GM12878 (cell line): ENCODE data around the gene ZNF469. TPM values are rescaled to one million over a fixed set of nuclear protein-coding genes. Genes with fewer than 3 reads are reported as not detected.

Experiments used
- ATAC-seq: fragments of 200-7000 bp; cut with Tn5 transposase; 3 replicates; pipeline ENCODE4 v1.9.1; 2020; ENCODE audit warnings: mild to moderate bottlenecking, moderate library complexity
- BruUV-seq: library from RNA; stranded (reverse); fragments of 400-500 nt; replicated peaks from 2 replicates; lab custom pipeline; 2021; lab: Mats Ljungman, UMichigan
- CTCF ChIA-PET: fragments of 300-600 bp; sonication (Branson Sonifier 250); formaldehyde crosslinking; extraction: SDS; loops from one replicate; lab custom pipeline; 2021; ENCODE audit warnings: inconsistent platforms; lab: Yijun Ruan, JAX
- POLR2A ChIA-PET: fragments of 350-600 bp; formaldehyde crosslinking; extraction: SDS; loops from one replicate; lab custom pipeline; 2021; ENCODE audit warnings: inconsistent platforms; lab: Charles Lee
- RAD21 ChIA-PET: fragments of 300-600 bp; sonication (Branson Sonifier 250); formaldehyde crosslinking; loops from one replicate; lab custom pipeline; 2023; ENCODE audit warnings: antibody characterized with exemption; ENCODE audit not compliant: unreplicated experiment; lab: Charles Lee
- SMC1A ChIA-PET: fragments of 300-600 bp; sonication (Branson Sonifier 250); formaldehyde crosslinking; loops from one replicate; lab custom pipeline; 2023; ENCODE audit not compliant: unreplicated experiment, uncharacterized antibody; lab: Charles Lee
- DNase-seq: peaks from one replicate; pipeline ENCODE4 v3.0.0-alpha.2; 2011; ENCODE audit warnings: low read depth, low spot score
- FAIRE-seq: peaks from 3 replicates; lab custom pipeline; 2011; peaks lifted over from hg19 to GRCh38; lab: Jason Lieb, UNC
- H2AFZ ChIP-seq: 2 replicates; pipeline ENCODE4 v1.6.0; 2011; ENCODE audit warnings: low read depth, low read length, control low read depth; ENCODE audit not compliant: control insufficient read depth
- H3K27ac ChIP-seq: 2 replicates; pipeline ENCODE4 v1.5.1; 2011; ENCODE audit warnings: control low read depth; ENCODE audit not compliant: control insufficient read depth, insufficient read depth
- H3K27me3 ChIP-seq, 2 experiments: replicated peaks in 1 of 2; 2 replicates each; pipeline versions ENCODE4 v1.6.0 to v1.6.1; 2011; ENCODE audit warnings: low read length in 1 of 2; ENCODE audit not compliant: control insufficient read depth in 2 of 2, insufficient read depth in 2 of 2
- H3K36me3 ChIP-seq, 2 experiments: 2 replicates each; pipeline ENCODE4 v1.5.1; 2011; ENCODE audit warnings: low read length in 1 of 2; ENCODE audit not compliant: control insufficient read depth in 2 of 2, insufficient read depth in 2 of 2
- H3K4me1 ChIP-seq: 2 replicates; pipeline ENCODE4 v1.6.1; 2011; ENCODE audit warnings: mild to moderate bottlenecking, low read length, moderate library complexity, mixed read lengths; ENCODE audit not compliant: control insufficient read depth, insufficient read depth
- H3K4me2 ChIP-seq: 2 replicates; pipeline ENCODE4 v1.6.0; 2011; ENCODE audit warnings: control low read depth; ENCODE audit not compliant: control insufficient read depth, insufficient read depth
- H3K4me3 ChIP-seq: fragments of 200-600 bp; sonication (generic); 2 replicates; pipeline ENCODE4 v1.5.1; 2016
- H3K79me2 ChIP-seq: 2 replicates; pipeline ENCODE4 v1.6.0; 2011; ENCODE audit warnings: low read length; ENCODE audit not compliant: control insufficient read depth, insufficient read depth
- H3K9ac ChIP-seq: 2 replicates; pipeline ENCODE4 v1.8.0; 2011; ENCODE audit warnings: low read length, control low read depth, mixed read lengths; ENCODE audit not compliant: control insufficient read depth, insufficient read depth
- H3K9me3 ChIP-seq: replicated peaks from 3 replicates; pipeline ENCODE4 v1.5.1; 2011; ENCODE audit warnings: mild to moderate bottlenecking, low read length; ENCODE audit not compliant: control insufficient read depth, insufficient read depth
- H4K20me1 ChIP-seq: 2 replicates; pipeline ENCODE4 v1.6.0; 2011; ENCODE audit not compliant: control insufficient read depth, insufficient read depth
- BMI1 ChIP-seq: fragments of 450-650 bp; IDR thresholded peaks from 2 replicates; pipeline ENCODE4 v1.6.1; 2016; ENCODE audit warnings: mild to moderate bottlenecking, moderate library complexity, borderline replicate concordance
- CHD4 ChIP-seq: fragments of 200-600 bp; sonication (generic); IDR thresholded peaks from 2 replicates; pipeline ENCODE4 v1.6.1; 2016; ENCODE audit warnings: mild to moderate bottlenecking
- E4F1 ChIP-seq: fragments of 450-650 bp; IDR thresholded peaks from 2 replicates; pipeline ENCODE4 v1.6.1; 2018; ENCODE audit warnings: borderline replicate concordance, mild to moderate bottlenecking; ENCODE audit not compliant: partially characterized antibody
- EGR1 ChIP-seq, 2 experiments: IDR thresholded peaks; 1 replicate in 1 of 2; 2 replicates in 1 of 2; pipeline ENCODE4 v1.6.1; 2011 to 2012; ENCODE audit warnings: low read depth in 2 of 2, low read length in 2 of 2, borderline replicate concordance in 1 of 2, mild to moderate bottlenecking in 1 of 2, moderate library complexity in 1 of 2
- EP300 ChIP-seq, 2 experiments: fragments of 150-350 bp in 1 of 2; IDR thresholded peaks; 2 replicates each; pipeline ENCODE4 v1.6.1; 2011 to 2012; ENCODE audit warnings: low read depth in 2 of 2, low read length in 2 of 2, borderline replicate concordance in 1 of 2, improper control_type of control experiment in 1 of 2, inconsistent platforms in 1 of 2; ENCODE audit not compliant: control insufficient read depth in 1 of 2
- EZH2 ChIP-seq: IDR thresholded peaks from 2 replicates; pipeline ENCODE4 v1.6.1; 2012; ENCODE audit warnings: low read depth, mild to moderate bottlenecking, control low read depth, inconsistent platforms, low read length, borderline replicate concordance; ENCODE audit not compliant: control insufficient read depth
- MTA3 ChIP-seq: IDR thresholded peaks from 2 replicates; pipeline ENCODE4 v1.6.1; 2012; ENCODE audit warnings: low read length, inconsistent platforms, borderline replicate concordance
- RBBP5 ChIP-seq: fragments of 200-600 bp; sonication (generic); conservative IDR thresholded peaks from 2 replicates; pipeline ENCODE4 v1.6.1; 2016
- STAT3 ChIP-seq: IDR thresholded peaks from 2 replicates; pipeline ENCODE4 v1.6.1; 2011; ENCODE audit warnings: low read depth, low read length, improper control_type of control experiment
- ZNF207 ChIP-seq: fragments of 450-650 bp; IDR thresholded peaks from 2 replicates; pipeline ENCODE4 v1.6.1; 2014; ENCODE audit warnings: antibody characterized with exemption, mild to moderate bottlenecking, borderline replicate concordance
- WGBS: methylation state at CpG from one replicate; pipeline ENCODE4 v1.1.6; 2016; ENCODE audit warnings: low lambda C conversion rate; ENCODE audit not compliant: insufficient replicate concordance, insufficient coverage; ENCODE audit errors: missing lambda C conversion rate; 5-methylcytosine and 5-hydroxymethylcytosine counted together
- in situ Hi-C: fragments of 300-500 bp; cut with MboI; formaldehyde crosslinking; loops from 9 replicates; pipeline ENCODE4 v1.14.3; 2018; ENCODE audit warnings: mixed read lengths
- intact Hi-C: fragments of 100-400 bp; cut with micrococcal nuclease; formaldehyde crosslinking; loops from one replicate; pipeline ENCODE4 v1.14.2; 2022; ENCODE audit not compliant: unreplicated experiment
- polyA plus RNA-seq, 11 experiments: library from polyadenylated mRNA; depleted of rRNA in 4 of 11; unstranded in 6 of 11; stranded (reverse) in 5 of 11; fragments of >200 nt; fragmentation: Nextera tagmentation in 4 of 11; fragmentation: Illumina TruSeq in 1 of 11; extraction: Ambion mirVana in 4 of 11; extraction: Trizol in 1 of 11; gene quantifications; 1 replicate in 1 of 11; 2 replicates in 10 of 11; pipeline versions ENCODE4 v1.2.1 to v1.2.3, GENCODE V29; 2011 to 2016; ENCODE audit warnings: inconsistent platforms in 2 of 11, missing spikeins in 2 of 11, low read depth in 1 of 11
- total RNA-seq, 4 experiments: library from RNA; depleted of rRNA in 3 of 4; stranded (reverse); fragments of >200 nt in 3 of 4; fragmentation: Illumina TruSeq in 1 of 4; extraction: Trizol in 1 of 4; gene quantifications; 2 replicates each; pipeline versions ENCODE4 v1.2.1 to v1.2.3, GENCODE V29; 2013 to 2021

ZNF469 gene
- total and polyA plus RNA-seq, 10 of the 15 experiments (the other 5 are each of a cell fraction or from before 2014, with no cell fraction given) = 0.01 to 0.21 (median 0.04) TPM; not detected in 3

GRCh38 chr16:88412766-88413165 is 30.0 kb downstream of the ZNF469 start:
- no peak for DNase-seq
- Histone ChIP-seq H3K36me3 (no peaks in the 10 kb centered on the region), H3K4me2 (no peak overlapping the region), H2AFZ (no peak overlapping the region), H4K20me1 (no peaks in the 10 kb centered on the region), H3K27ac (no peak overlapping the region), H3K27me3 (no peaks in the 10 kb centered on the region; a peak in 1 of 4 replicates), H3K79me2 (no peaks in the 10 kb centered on the region), H3K9ac (no peak overlapping the region), H3K9me3 (no peaks in the 10 kb centered on the region), H3K4me3 (no peak overlapping the region), H3K4me1 (no peaks in the 10 kb centered on the region)
- intact Hi-C loops (no loop called here), in situ Hi-C loops (no loop called here)
- ChIA-PET RAD21 (no interaction called here), CTCF (no interaction called here), POLR2A (no interaction called here), SMC1A (no interaction called here)
- ATAC-seq = no peak
- BruUV-seq = no TSS peak
- WGBS = 46% methylated on average over 16 of the region's 16 CpGs
- no peak for FAIRE-seq
- TF ChIP-seq EGR1 (IDR thresholded peaks at IDR 0.05; ENCODE audit: borderline replicate concordance in 1 of 2, low read depth in 2 of 2, low read length in 2 of 2) = no peak
- no peak for TF ChIP-seq EZH2
- TF ChIP-seq STAT3 = no peak
- TF ChIP-seq BMI1 = no peak
- TF ChIP-seq MTA3 = no peak

- WGBS = 50% methylated on average over 12 of the region's 12 CpGs
- no peak for TF ChIP-seq EZH2
- TF ChIP-seq RBBP5 = no peak
- no peak for TF ChIP-seq CHD4
- TF ChIP-seq E4F1 = no peak
- no peak for TF ChIP-seq EP300 (IDR thresholded peaks at IDR 0.05; ENCODE audit: borderline replicate concordance in 1 of 2, control insufficient read depth in 1 of 2, low read depth in 2 of 2, low read length in 2 of 2)
- TF ChIP-seq ZNF207 = no peak
Observed at GRCh38 chr16:88413231-88413630, 30.5 kb downstream of the ZNF469 start.

More at GRCh38 chr16:88413231-88413630, 30.5 kb downstream of the ZNF469 start:
- Histone ChIP-seq H3K27ac (no peak overlapping the region), H3K9ac (no peak overlapping the region), H4K20me1 (no peaks in the 10 kb centered on the region), H3K79me2 (no peaks in the 10 kb centered on the region), H3K27me3 (no peaks in the 10 kb centered on the region; a peak in 1 of 4 replicates), H3K9me3 (no peaks in the 10 kb centered on the region), H3K4me2 (no peak overlapping the region), H3K4me1 (no peaks in the 10 kb centered on the region), H2AFZ (no peak overlapping the region), H3K4me3 (no peak overlapping the region), H3K36me3 (no peaks in the 10 kb centered on the region)
- in situ Hi-C loops = no loop called here
- ChIA-PET SMC1A (no interaction called here), RAD21 (no interaction called here), POLR2A (no interaction called here), CTCF (no interaction called here)
- intact Hi-C loops = no loop called here
- ATAC-seq = no peak; the same call in 2 of the 3 replicates
- no peak for FAIRE-seq
- BruUV-seq = no TSS peak
- no peak for DNase-seq
